Measurements from ENCODE around the gene SLC25A2. TPM values are rescaled to one million over a fixed set of nuclear protein-coding genes. Genes with fewer than 3 reads are reported as not detected.

The SLC25A2 gene
- total and polyA plus RNA-seq, 2 of the 13 experiments (the other 11 are each of a cell fraction or from before 2014, with no cell fraction given): 0.13 TPM; not detected in 1

- peak; percentile 89 for DNase-seq (ENCODE audit: low spot score)
- TSS peak; percentile 75 for BruUV-seq (replicated peaks)
- ChIA-PET CTCF (ENCODE audit: low intra/inter-chr PET ratio, low total read pairs) (interaction anchor here (2.2 kb wide), 1 partner anchor 243 kb away, joined by 9 read pairs; no protein-coding TSS in a partner anchor), POLR2A (interaction anchor here (0.7 to 2.0 kb wide), 20 partner anchors 8 to 610 kb away, joined by 3 to 22 read pairs (median 4); partner anchors contain the start of genes DELE1, DIAPH1, HDAC3 and PCDHB2)
- Histone ChIP-seq H3K4me2 (ENCODE audit: low read depth, low read length) (peak within 1 kb of the TSS; percentile 75), H3K4me3 (replicated peaks in 1 of 3; ENCODE audit: insufficient read depth in 1 of 3, low read depth in 2 of 3, low read length in 3 of 3) (peak within 1 kb of the TSS; percentile 67 to 83 (median 72)), H3K79me2 (ENCODE audit: insufficient read depth, low read length) (peaks cover 23% of the 10 kb centered on the region), H3K36me3 (replicated peaks in 1 of 2; ENCODE audit: control insufficient read depth in 1 of 2, insufficient read depth in 2 of 2, low read length in 2 of 2) (peaks cover 4 to 14% of the 10 kb centered on the region in 2 experiments), H3K27ac (ENCODE audit: extremely low read length, insufficient read depth, low read length) (peak within 1 kb of the TSS; percentile 94), H4K20me1 (ENCODE audit: insufficient read depth, low read length) (no peaks in the 10 kb centered on the region), H3K4me1 (ENCODE audit: insufficient read depth, low read length) (peaks cover 26% of the 10 kb centered on the region), H3K27me3 (ENCODE audit: control insufficient read depth in 1 of 2, insufficient read depth in 2 of 2, low read length in 2 of 2) (no peaks in the 10 kb centered on the region; a peak in 1 of 5 replicates), H3K9me3 (ENCODE audit: low read length) (peaks cover 42% of the 10 kb centered on the region), H3K9ac (ENCODE audit: insufficient read depth, low read depth, low read length) (peak within 1 kb of the TSS; percentile 95), H2AFZ (ENCODE audit: low read length) (peak within 1 kb of the TSS; percentile 98)
- ATAC-seq: peak; percentile 97
- peak; percentile 71 for FAIRE-seq
- intact Hi-C loops (cut with micrococcal nuclease; ENCODE audit: unreplicated experiment): no loop called here
- in situ Hi-C loops (cut with HindIII; ENCODE audit: extremely low pct_ligation_motif_present, low pct_unique_long_range_greater_than_20kb): no loop called here
- 2% methylated on average over 40 of the region's 67 CpGs for WGBS (ENCODE audit: low lambda C conversion rate)
- no peak for TF ChIP-seq ZNF121 (CRISPR knock-in tag; IDR thresholded peaks at IDR 0.05)
- TF ChIP-seq THRA (CRISPR knock-in tag; IDR thresholded peaks at IDR 0.05; ENCODE audit: borderline replicate concordance): 0 out of 2 replicates have a peak, but pooled peaks have one; percentile 11
- no peak for TF ChIP-seq TEAD2 (CRISPR knock-in tag; IDR thresholded peaks at IDR 0.05)
- TF ChIP-seq MED13 (CRISPR knock-in tag; IDR thresholded peaks at IDR 0.05): no peak
- TF ChIP-seq ZBTB34 (CRISPR knock-in tag; IDR thresholded peaks at IDR 0.05): peak; percentile 44; the same call in 1 of the 2 replicates
- peak; percentile 67; the same call in 1 of the 2 replicates for TF ChIP-seq TFDP1 (CRISPR knock-in tag; IDR thresholded peaks at IDR 0.05; ENCODE audit: borderline replicate concordance)
- TF ChIP-seq ZBTB10 (CRISPR knock-in tag; IDR thresholded peaks at IDR 0.05; ENCODE audit: borderline replicate concordance): no peak
- peak; percentile 94 for TF ChIP-seq ZNF224 (CRISPR knock-in tag; IDR thresholded peaks at IDR 0.05)
- peak; percentile 49; the same call in 1 of the 2 replicates for TF ChIP-seq ZNF136 (CRISPR knock-in tag; IDR thresholded peaks at IDR 0.05; ENCODE audit: low read depth)
- no peak for TF ChIP-seq MBD4 (IDR thresholded peaks at IDR 0.05; ENCODE audit: borderline replicate concordance, low read length)
- TF ChIP-seq SATB2 (CRISPR knock-in tag; IDR thresholded peaks at IDR 0.05): no peak
These were observed 16.6 kb upstream of the SLC25A2 start, which contains the start of gene TAF7 for GRCh38 chr5:141320225-141321169. Gene TAF7, minus strand, starts transcription at chr5:141320784. Its CDS starts 740 bp downstream, at chr5:141320044.
